ENCODE measurements around the gene PHAF1. TPM values are rescaled to one million over a fixed set of nuclear protein-coding genes. Genes with fewer than 3 reads are reported as not detected.

PHAF1 gene
- total RNA-seq, 1 experiment from 2014 or later: 15.7 TPM

- DNase-seq (ENCODE audit: low read depth, low spot score): no peak
- H3K9me3 ChIP-seq (ENCODE audit: control insufficient read depth, insufficient read depth, low read depth, low read length): no peaks in the 10 kb centered on the region
- ATAC-seq: no peak
- H3K27me3 ChIP-seq (ENCODE audit: control insufficient read depth, insufficient read depth, low read length): no peaks in the 10 kb centered on the region
- intact Hi-C loops (cut with micrococcal nuclease; ENCODE audit: unreplicated experiment) (loop anchor here (10.0 kb wide), 1 partner anchor 225 kb away; no protein-coding TSS in a partner anchor), in situ Hi-C loops (cut with HindIII; ENCODE audit: low pct_unique_long_range_greater_than_20kb, low sequenced_read_pairs) (no loop called here)
- ChIA-PET POLR2A (no interaction called here), CTCF (no interaction called here)
- H3K4me1 ChIP-seq (ENCODE audit: control insufficient read depth, insufficient read depth, low read length): peaks cover 8% of the 10 kb centered on the region; the same call in 1 of the 2 replicates
- no peak overlapping the region for H3K4me3 ChIP-seq (ENCODE audit: low read depth in 2 of 2, low read length in 2 of 2)
- H3K27ac ChIP-seq (ENCODE audit: low read length): no peak overlapping the region
- peaks cover 4% of the 10 kb centered on the region; the same call in 1 of the 2 replicates for H3K36me3 ChIP-seq (ENCODE audit: control insufficient read depth, insufficient read depth, low read length)
- BruUV-seq (replicated peaks): no TSS peak
- TF ChIP-seq TCF7L2 (IDR thresholded peaks at IDR 0.05; ENCODE audit: low read depth, low read length) (no peak), SIN3A (IDR thresholded peaks at IDR 0.05; ENCODE audit: borderline replicate concordance, insufficient read depth, low read depth, low read length) (no peak), POLR2AphosphoS5 (IDR thresholded peaks at IDR 0.05; ENCODE audit: low read depth, low read length) (no peak), REST (IDR thresholded peaks at IDR 0.05; ENCODE audit: insufficient read depth in 1 of 2, low read depth in 2 of 2, low read length in 1 of 2) (no peak), CTCF (IDR thresholded peaks at IDR 0.05) (no peak)
These were observed 70.4 kb downstream of the PHAF1 start for GRCh38 chr16:67180166-67180565.

GRCh38 chr16:67181346-67181745 lies 71.6 kb downstream of the PHAF1 start:
- ATAC-seq (no peak), DNase-seq (ENCODE audit: low read depth, low spot score) (no peak)
- ChIA-PET CTCF (no interaction called here), POLR2A (interaction anchor here (1.1 kb wide), 1 partner anchor 21 kb away, joined by 3 read pairs; no protein-coding TSS in a partner anchor)
- intact Hi-C loops (cut with micrococcal nuclease; ENCODE audit: unreplicated experiment) (loop anchor here (10.0 kb wide), 1 partner anchor 227 kb away; no protein-coding TSS in a partner anchor), in situ Hi-C loops (cut with HindIII; ENCODE audit: low pct_unique_long_range_greater_than_20kb, low sequenced_read_pairs) (no loop called here)
- no peaks in the 10 kb centered on the region for H3K27me3 ChIP-seq (ENCODE audit: control insufficient read depth, insufficient read depth, low read length)
- H3K4me1 ChIP-seq (ENCODE audit: control insufficient read depth, insufficient read depth, low read length): peaks cover 8% of the 10 kb centered on the region
- no peak overlapping the region for H3K27ac ChIP-seq (ENCODE audit: low read length)
- H3K4me3 ChIP-seq (ENCODE audit: low read depth in 2 of 2, low read length in 2 of 2): no peak overlapping the region
- no TSS peak for BruUV-seq (replicated peaks)
- no peak for TF ChIP-seq REST (IDR thresholded peaks at IDR 0.05; ENCODE audit: insufficient read depth in 1 of 2, low read depth in 2 of 2, low read length in 1 of 2)
- TF ChIP-seq CTCF (IDR thresholded peaks at IDR 0.05): no peak
- TF ChIP-seq SIN3A (IDR thresholded peaks at IDR 0.05; ENCODE audit: borderline replicate concordance, insufficient read depth, low read depth, low read length): no peak
- no peak for TF ChIP-seq TCF7L2 (IDR thresholded peaks at IDR 0.05; ENCODE audit: low read depth, low read length)
- no peak for TF ChIP-seq POLR2AphosphoS5 (IDR thresholded peaks at IDR 0.05; ENCODE audit: low read depth, low read length)
- H3K9me3 ChIP-seq (ENCODE audit: control insufficient read depth, insufficient read depth, low read depth, low read length): no peaks in the 10 kb centered on the region
- H3K36me3 ChIP-seq (ENCODE audit: control insufficient read depth, insufficient read depth, low read length): peaks cover 4% of the 10 kb centered on the region; the same call in 1 of the 2 replicates

All from Panc1 (cell line).